IMR-90 (cell line): ENCODE results near the gene NXPH1. TPM values are rescaled to one million over a fixed set of nuclear protein-coding genes. Genes with fewer than 3 reads are reported as not detected.

Experiments
- ATAC-seq: fragments of 200-7000 bp; cut with Tn5 transposase; 2 replicates; pipeline ENCODE4 v1.9.1; 2020; ENCODE audit warnings: low read depth, mild to moderate bottlenecking, moderate library complexity
- BruUV-seq: library from RNA; stranded (reverse); fragments of 400-500 nt; replicated peaks from 2 replicates; lab custom pipeline; 2021; lab: Mats Ljungman, UMichigan
- CTCF ChIA-PET: fragments of 300-600 bp; formaldehyde crosslinking; extraction: SDS; loops from one replicate; lab custom pipeline; 2021; ENCODE audit warnings: antibody characterized with exemption; lab: Yijun Ruan, JAX
- POLR2A ChIA-PET: fragments of 300-600 bp; sonication (Branson Sonifier 250); formaldehyde crosslinking; loops from one replicate; lab custom pipeline; 2022; ENCODE audit warnings: antibody characterized with exemption; ENCODE audit not compliant: unreplicated experiment; lab: Charles Lee
- DNase-seq: peaks from one replicate; pipeline ENCODE4 v3.0.0; 2013
- H2AFZ ChIP-seq: replicated peaks from 2 replicates; pipeline ENCODE3; 2013; ENCODE audit warnings: low read length, mild to moderate bottlenecking; ENCODE audit not compliant: poor library complexity
- H2AK5ac ChIP-seq: 2 replicates; pipeline ENCODE4 v1.6.1; 2013; ENCODE audit warnings: low read depth, low read length, inconsistent platforms
- H2AK9ac ChIP-seq: replicated peaks from 2 replicates; pipeline ENCODE3; 2013; ENCODE audit warnings: mild to moderate bottlenecking, low read depth, low read length, moderate library complexity; ENCODE audit not compliant: poor library complexity
- H2BK120ac ChIP-seq: 2 replicates; pipeline ENCODE4 v1.6.1; 2013; ENCODE audit warnings: low read depth, low read length, inconsistent platforms
- H2BK15ac ChIP-seq: 3 replicates; pipeline ENCODE4 v1.6.1; 2013; ENCODE audit warnings: low read depth, low read length, inconsistent platforms
- H2BK20ac ChIP-seq: 2 replicates; pipeline ENCODE4 v1.6.1; 2013; ENCODE audit warnings: low read depth, mild to moderate bottlenecking, inconsistent platforms, low read length, moderate library complexity
- H2BK5ac ChIP-seq: 2 replicates; pipeline ENCODE4 v1.6.1; 2013; ENCODE audit warnings: mild to moderate bottlenecking, low read depth, low read length, inconsistent platforms; ENCODE audit not compliant: poor library complexity, severe bottlenecking
- H3K14ac ChIP-seq: replicated peaks from 2 replicates; pipeline ENCODE4 v1.6.1; 2013; ENCODE audit warnings: low read depth, low read length, inconsistent platforms
- H3K18ac ChIP-seq: 2 replicates; pipeline ENCODE4 v1.6.1; 2013; ENCODE audit warnings: low read depth, low read length, control low read depth
- H3K23ac ChIP-seq: 2 replicates; pipeline ENCODE4 v1.6.1; 2013; ENCODE audit warnings: low read depth, low read length, inconsistent platforms
- H3K27ac ChIP-seq: 2 replicates; pipeline ENCODE4 v1.5.1; 2013; ENCODE audit warnings: mild to moderate bottlenecking, control low read depth, low read length; ENCODE audit not compliant: insufficient read depth
- H3K27me3 ChIP-seq: 2 replicates; pipeline ENCODE4 v1.6.1; 2013; ENCODE audit warnings: low read length; ENCODE audit not compliant: control insufficient read depth, insufficient read depth
- H3K36me3 ChIP-seq: 2 replicates; pipeline ENCODE4 v1.6.1; 2013; ENCODE audit warnings: low read length, mixed read lengths; ENCODE audit not compliant: control insufficient read depth, insufficient read depth
- H3K4ac ChIP-seq: 2 replicates; pipeline ENCODE4 v1.6.1; 2013; ENCODE audit warnings: low read depth, low read length, inconsistent platforms
- H3K4me1 ChIP-seq: 2 replicates; pipeline ENCODE4 v1.6.1; 2013; ENCODE audit warnings: low read length, mixed read lengths; ENCODE audit not compliant: control insufficient read depth, insufficient read depth
- H3K4me2 ChIP-seq: 2 replicates; pipeline ENCODE4 v1.6.1; 2013; ENCODE audit warnings: low read depth, mild to moderate bottlenecking, control low read depth, low read length, moderate library complexity
- H3K4me3 ChIP-seq: 2 replicates; pipeline ENCODE4 v1.5.1; 2013; ENCODE audit warnings: low read depth, mild to moderate bottlenecking, control low read depth, low read length, moderate library complexity; ENCODE audit not compliant: insufficient read depth
- H3K56ac ChIP-seq: 2 replicates; pipeline ENCODE4 v1.6.1; 2013; ENCODE audit warnings: low read length, inconsistent platforms; ENCODE audit not compliant: insufficient read depth; ENCODE audit errors: extremely low read depth
- H3K79me1 ChIP-seq, 2 experiments: 2 replicates each; pipeline ENCODE4 v1.6.1; 2013; ENCODE audit warnings: low read length in 2 of 2, inconsistent platforms in 1 of 2, low read depth in 1 of 2
- H3K9ac ChIP-seq: 2 replicates; pipeline ENCODE4 v1.6.1; 2013; ENCODE audit warnings: low read depth, low read length, control low read depth
- H3K9me1 ChIP-seq: 2 replicates; pipeline ENCODE4 v1.6.1; 2013; ENCODE audit warnings: low read length, inconsistent platforms; ENCODE audit not compliant: insufficient read depth
- H3K9me3 ChIP-seq: 2 replicates; pipeline ENCODE4 v1.6.1; 2013; ENCODE audit warnings: low read length; ENCODE audit not compliant: control insufficient read depth, insufficient read depth
- H4K20me1 ChIP-seq: 2 replicates; pipeline ENCODE4 v1.6.1; 2013; ENCODE audit warnings: low read length, inconsistent platforms; ENCODE audit not compliant: insufficient read depth
- H4K5ac ChIP-seq: 2 replicates; pipeline ENCODE4 v1.6.1; 2013; ENCODE audit warnings: mild to moderate bottlenecking, low read depth, low read length, control low read depth
- H4K8ac ChIP-seq, 2 experiments: 2 replicates each; pipeline ENCODE4 v1.6.1; 2013; ENCODE audit warnings: low read depth in 2 of 2, low read length in 2 of 2, control low read depth in 1 of 2, inconsistent platforms in 1 of 2
- H4K91ac ChIP-seq: 2 replicates; pipeline ENCODE4 v1.6.1; 2013; ENCODE audit warnings: low read depth, low read length, inconsistent platforms; ENCODE audit not compliant: insufficient read depth
- BHLHE40 ChIP-seq: fragments of 150-350 bp; IDR thresholded peaks from 2 replicates; pipeline ENCODE4 v1.6.1; 2016; ENCODE audit warnings: mild to moderate bottlenecking, low read depth, low read length
- CEBPB ChIP-seq: IDR thresholded peaks from 2 replicates; pipeline ENCODE4 v1.6.1; 2012; ENCODE audit warnings: low read depth, low read length, improper control_type of control experiment
- MAFK ChIP-seq: IDR thresholded peaks from 2 replicates; pipeline ENCODE4 v1.6.1; 2012; ENCODE audit warnings: low read depth, low read length, improper control_type of control experiment
- MXI1 ChIP-seq: IDR thresholded peaks from 2 replicates; pipeline ENCODE4 v1.6.1; 2012; ENCODE audit warnings: low read depth, mild to moderate bottlenecking, low read length, moderate library complexity, borderline replicate concordance
- RCOR1 ChIP-seq: IDR thresholded peaks from 2 replicates; pipeline ENCODE4 v1.6.1; 2012; ENCODE audit warnings: mild to moderate bottlenecking, low read length, improper control_type of control experiment; ENCODE audit not compliant: insufficient replicate concordance
- RFX5 ChIP-seq: IDR thresholded peaks from 2 replicates; pipeline ENCODE4 v1.8.0; 2012; ENCODE audit warnings: low read depth, mild to moderate bottlenecking, low read length, moderate library complexity
- SMC3 ChIP-seq: fragments of 150-350 bp; IDR thresholded peaks from 2 replicates; pipeline ENCODE4 v1.6.1; 2016; ENCODE audit warnings: low read depth, mild to moderate bottlenecking, antibody characterized with exemption, low read length, moderate library complexity
- USF2 ChIP-seq: fragments of 150-350 bp; IDR thresholded peaks from 2 replicates; pipeline ENCODE4 v1.6.1; 2017; ENCODE audit warnings: mild to moderate bottlenecking, antibody characterized with exemption, low read length, low read depth
- WGBS, 2 experiments: methylation state at CpG; one replicate each; pipeline versions ENCODE4 v1.1.5 to v1.1.7; 2013; ENCODE audit warnings: missing lambda C conversion rate in 2 of 2; ENCODE audit not compliant: insufficient read length in 1 of 2; ENCODE audit errors: extremely low coverage in 2 of 2; 5-methylcytosine and 5-hydroxymethylcytosine counted together
- dilution Hi-C: fragments of 300-500 bp; cut with HindIII; formaldehyde crosslinking; loops from one replicate; pipeline ENCODE4 v1.14.3; 2018; ENCODE audit warnings: low sequenced_read_pairs; ENCODE audit not compliant: unreplicated experiment
- in situ Hi-C: fragments of 300-500 bp; cut with MboI; formaldehyde crosslinking; loops from 3 replicates; pipeline ENCODE4 v1.14.3; 2019; ENCODE audit warnings: low sequenced_read_pairs, inconsistent platforms, mixed read lengths
- intact Hi-C: fragments of 100-400 bp; cut with micrococcal nuclease; formaldehyde crosslinking; loops from 2 replicates; pipeline ENCODE4 v1.10.0; 2022
- polyA plus RNA-seq, 3 experiments: library from polyadenylated mRNA; depleted of rRNA; stranded (reverse); fragments of >200 nt; gene quantifications; 2 replicates each; pipeline ENCODE4 v1.2.3, GENCODE V29; 2012; ENCODE audit warnings: low replicate concordance in 1 of 3
- total RNA-seq: library from RNA; depleted of rRNA; stranded (reverse); fragments of >200 nt; gene quantifications from 2 replicates; pipeline ENCODE4 v1.2.3, GENCODE V29; 2012
- TF ChIP-seq, protein P1 (sequence below): fragments of 150-350 bp; IDR thresholded peaks from 2 replicates; pipeline ENCODE4 v1.6.1; 2016; ENCODE audit warnings: low read depth, mild to moderate bottlenecking, low read length, moderate library complexity, borderline replicate concordance

Gene NXPH1
- total and polyA plus RNA-seq, 2 of the 4 experiments (the other 2 are of a cell fraction): not detected

DNA sequence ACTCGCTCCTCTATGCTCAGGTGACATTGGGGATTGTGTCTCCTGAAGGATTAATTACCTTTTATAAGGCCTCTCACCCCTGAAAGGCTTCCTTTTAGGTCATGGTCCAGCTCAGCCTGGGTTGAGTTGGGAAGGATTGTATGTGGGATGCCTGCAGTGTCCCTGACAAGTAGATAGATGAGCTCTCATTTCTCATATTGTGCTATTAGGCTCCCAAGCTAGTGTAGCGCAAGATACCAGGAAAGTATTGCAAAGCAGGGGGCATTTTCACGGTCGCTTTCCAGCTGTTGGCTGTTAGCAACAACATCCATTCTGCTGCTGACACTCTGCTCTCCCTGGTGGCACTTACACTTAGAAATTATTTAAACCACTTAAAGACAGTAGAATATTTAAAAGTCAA is 31.9 kb downstream of the NXPH1 start:
- in situ Hi-C loops (no loop called here), intact Hi-C loops (no loop called here)
- no TSS peak for BruUV-seq

More for the DNA sequence above, 31.9 kb downstream of the NXPH1 start:
- Histone ChIP-seq H3K9me3 (peaks cover 5% of the 10 kb centered on the region), H2BK20ac (no peak overlapping the region), H3K27me3 (no peaks in the 10 kb centered on the region), H3K18ac (no peak overlapping the region), H3K9ac (no peak overlapping the region), H3K4ac (no peak overlapping the region), H3K27ac (no peak overlapping the region), H4K20me1 (no peaks in the 10 kb centered on the region), H3K4me2 (no peak overlapping the region), H3K23ac (no peak overlapping the region), H3K56ac (no peak overlapping the region), H4K5ac (no peak overlapping the region), H2BK120ac (no peak overlapping the region), H3K4me1 (no peaks in the 10 kb centered on the region), H3K14ac (no peak overlapping the region), H3K79me1 (no peaks in the 10 kb centered on the region), H4K91ac (no peak overlapping the region), H2BK15ac (no peak overlapping the region), H2AFZ (no peak overlapping the region), H3K36me3 (no peaks in the 10 kb centered on the region), H3K4me3 (no peak overlapping the region), H2BK5ac (no peak overlapping the region), H3K9me1 (no peaks in the 10 kb centered on the region), H2AK9ac (no peak overlapping the region), H2AK5ac (no peak overlapping the region), H4K8ac (no peak overlapping the region)
- ChIA-PET CTCF (no interaction called here), POLR2A (no interaction called here)
- ATAC-seq (no peak), DNase-seq (no peak)
- WGBS, 2 experiments: 60% methylated on average over 1 of the region's 4 CpGs; no CpG with 5 or more reads in 1 of the 2 experiments
- TF ChIP-seq MAFK: no peak
- TF ChIP-seq RFX5: no peak
- no peak for TF ChIP-seq BHLHE40
- TF ChIP-seq RCOR1: no peak
- TF ChIP-seq SMC3: no peak
- TF ChIP-seq, protein P1, sequence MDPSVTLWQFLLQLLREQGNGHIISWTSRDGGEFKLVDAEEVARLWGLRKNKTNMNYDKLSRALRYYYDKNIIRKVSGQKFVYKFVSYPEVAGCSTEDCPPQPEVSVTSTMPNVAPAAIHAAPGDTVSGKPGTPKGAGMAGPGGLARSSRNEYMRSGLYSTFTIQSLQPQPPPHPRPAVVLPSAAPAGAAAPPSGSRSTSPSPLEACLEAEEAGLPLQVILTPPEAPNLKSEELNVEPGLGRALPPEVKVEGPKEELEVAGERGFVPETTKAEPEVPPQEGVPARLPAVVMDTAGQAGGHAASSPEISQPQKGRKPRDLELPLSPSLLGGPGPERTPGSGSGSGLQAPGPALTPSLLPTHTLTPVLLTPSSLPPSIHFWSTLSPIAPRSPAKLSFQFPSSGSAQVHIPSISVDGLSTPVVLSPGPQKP: no peak
- no peak for TF ChIP-seq CEBPB
- no peak for TF ChIP-seq USF2
- TF ChIP-seq MXI1: no peak
- dilution Hi-C loops: no loop called here
